K562 (cell line): ENCODE data around the gene RTL1. TPM values are rescaled to one million over a fixed set of nuclear protein-coding genes. Genes with fewer than 3 reads are reported as not detected.

Source experiments
- ATAC-seq: fragments of 200-7000 bp; cut with Tn5 transposase; 3 replicates; pipeline ENCODE4 v1.9.1; 2020; ENCODE audit warnings: moderate library complexity
- BruUV-seq: library from RNA; stranded (reverse); fragments of 400-500 nt; replicated peaks from 2 replicates; lab custom pipeline; 2021; lab: Mats Ljungman, UMichigan
- CTCF ChIA-PET: fragments of 300-600 bp; formaldehyde crosslinking; extraction: SDS; loops from one replicate; lab custom pipeline; 2021; ENCODE audit warnings: low intra/inter-chr PET ratio; lab: Yijun Ruan, JAX
- POLR2A ChIA-PET: fragments of 300-600, 350-650 bp; sonication (Branson Sonifier 250); formaldehyde crosslinking; extraction: SDS; loops from one replicate; lab custom pipeline; 2021; ENCODE audit warnings: antibody characterized with exemption, inconsistent platforms; lab: Yijun Ruan, JAX
- DNase-seq, 4 experiments: peaks; one replicate each; pipeline versions ENCODE4 v3.0.0 to v3.0.0-alpha.2; 2011 to 2018; ENCODE audit warnings: low spot score in 3 of 4, mixed read lengths in 3 of 4; ENCODE audit errors: extremely low read depth in 1 of 4
- FAIRE-seq: peaks from 2 replicates; lab custom pipeline; 2011; peaks lifted over from hg19 to GRCh38; lab: Jason Lieb, UNC
- H2AFZ ChIP-seq: 2 replicates; pipeline ENCODE4 v1.6.0; 2011; ENCODE audit warnings: low read depth, low read length, control low read depth, inconsistent platforms
- H3K27ac ChIP-seq: fragments of 200-600 bp; 3 replicates; pipeline ENCODE4 v1.8.0; 2011; ENCODE audit warnings: low read depth, mild to moderate bottlenecking, control low read depth, inconsistent platforms, low read length, moderate library complexity, mixed read lengths; ENCODE audit errors: extremely low read depth
- H3K27me3 ChIP-seq, 2 experiments: fragments of 300-600 bp in 1 of 2; 2 replicates in 1 of 2; 3 replicates in 1 of 2; pipeline versions ENCODE4 v1.6.0 to v1.8.0; 2011; ENCODE audit warnings: inconsistent platforms in 2 of 2, low read length in 2 of 2, mild to moderate bottlenecking in 1 of 2, mixed read lengths in 1 of 2, moderate library complexity in 1 of 2; ENCODE audit not compliant: control insufficient read depth in 2 of 2, insufficient read depth in 2 of 2
- H3K36me3 ChIP-seq: fragments of 300-600 bp; 3 replicates; pipeline ENCODE4 v1.8.0; 2011; ENCODE audit warnings: mild to moderate bottlenecking, low read length, inconsistent platforms; ENCODE audit not compliant: control insufficient read depth, insufficient read depth
- H3K4me1 ChIP-seq, 2 experiments: fragments of 200-600 bp in 1 of 2; replicated peaks in 1 of 2; 2 replicates in 1 of 2; 3 replicates in 1 of 2; pipeline versions ENCODE4 v1.5.1 to v1.8.0; 2011; ENCODE audit warnings: inconsistent platforms in 2 of 2, low read length in 2 of 2, mild to moderate bottlenecking in 1 of 2, mixed read lengths in 1 of 2, moderate library complexity in 1 of 2; ENCODE audit not compliant: control insufficient read depth in 2 of 2, insufficient read depth in 2 of 2
- H3K4me2 ChIP-seq: 2 replicates; pipeline ENCODE4 v1.6.1; 2011; ENCODE audit warnings: low read length, control low read depth, inconsistent platforms, mixed read lengths; ENCODE audit not compliant: insufficient read depth
- H3K4me3 ChIP-seq: fragments of 200-600 bp; sonication (generic), shearing (Covaris generic); 2 replicates; pipeline ENCODE4 v1.5.1; 2016; ENCODE audit warnings: control low read depth, inconsistent platforms
- H3K79me2 ChIP-seq: fragments of 200-600 bp; 3 replicates; pipeline ENCODE4 v1.8.0; 2011; ENCODE audit warnings: low read length, inconsistent platforms; ENCODE audit not compliant: control insufficient read depth, insufficient read depth
- H3K9ac ChIP-seq, 2 experiments: 2 replicates each; pipeline versions ENCODE4 v1.6.0 to v1.6.1; 2011; ENCODE audit warnings: low read depth in 2 of 2, low read length in 2 of 2, control low read depth in 1 of 2, inconsistent platforms in 1 of 2, mild to moderate bottlenecking in 1 of 2, mixed read lengths in 1 of 2; ENCODE audit not compliant: insufficient read depth in 1 of 2
- H3K9me1 ChIP-seq: one replicate; pipeline ENCODE4 v1.6.0; 2011; ENCODE audit warnings: inconsistent platforms, mild to moderate bottlenecking, low read length, moderate library complexity; ENCODE audit not compliant: control insufficient read depth, insufficient read depth
- H3K9me3 ChIP-seq: replicated peaks from 2 replicates; pipeline ENCODE4 v1.5.1; 2011; ENCODE audit warnings: low read depth, low read length, inconsistent platforms; ENCODE audit not compliant: control insufficient read depth, insufficient read depth
- H4K20me1 ChIP-seq: replicated peaks from 2 replicates; pipeline ENCODE4 v1.6.1; 2011; ENCODE audit warnings: low read length, inconsistent platforms, mixed read lengths; ENCODE audit not compliant: control insufficient read depth, insufficient read depth
- AFF1 ChIP-seq, 2 experiments: fragments of 450-650 bp; IDR thresholded peaks; 2 replicates each; pipeline ENCODE4 v1.6.1; 2018; ENCODE audit warnings: mild to moderate bottlenecking in 2 of 2, low read depth in 1 of 2; ENCODE audit not compliant: partially characterized antibody in 2 of 2
- ATF1 ChIP-seq, 2 experiments: fragments of 450-650 bp in 1 of 2; IDR thresholded peaks; 2 replicates each; pipeline ENCODE4 v1.6.1; 2016; ENCODE audit warnings: missing compliant biosample characterization in 1 of 2, missing genetic modification characterization in 1 of 2
- CREB3L1 ChIP-seq: fragments of 450-650 bp; IDR thresholded peaks from 2 replicates; pipeline ENCODE4 v1.6.1; 2014; ENCODE audit warnings: low read depth, mild to moderate bottlenecking, moderate library complexity, borderline replicate concordance
- CSDE1 ChIP-seq, 2 experiments: fragments of 450-650 bp; IDR thresholded peaks; 2 replicates each; pipeline ENCODE4 v1.6.1; 2016; ENCODE audit warnings: mild to moderate bottlenecking in 1 of 2
- RAD51 ChIP-seq: fragments of 450-650 bp; IDR thresholded peaks from 2 replicates; pipeline ENCODE4 v1.7.1; 2016; ENCODE audit warnings: low read depth, mild to moderate bottlenecking, borderline replicate concordance
- RBM22 ChIP-seq: fragments of 200-400 bp; formaldehyde crosslinking; IDR thresholded peaks from 2 replicates; pipeline ENCODE4 v1.6.1; 2018; ENCODE audit warnings: low read length, low read depth; ENCODE audit not compliant: poor library complexity, severe bottlenecking
- SMC3 ChIP-seq: conservative IDR thresholded peaks from 2 replicates; pipeline ENCODE4 v1.6.1; 2011; ENCODE audit warnings: low read depth, low read length, improper control_type of control experiment; ENCODE audit not compliant: insufficient read depth
- USF2 ChIP-seq: sonication (generic); formaldehyde crosslinking; IDR thresholded peaks from 2 replicates; pipeline ENCODE4 v1.5.0; 2020; ENCODE audit warnings: missing genetic modification reagents
- WGBS: fragments of 100-300 bp; shearing (Covaris generic); methylation state at CpG from one replicate; pipeline ENCODE4 v1.1.6; 2016; ENCODE audit warnings: low coverage, mixed read lengths; ENCODE audit not compliant: insufficient coverage; ENCODE audit errors: missing lambda C conversion rate; 5-methylcytosine and 5-hydroxymethylcytosine counted together
- in situ Hi-C: fragments of 300-500 bp; cut with MboI; formaldehyde crosslinking; loops from 4 replicates; pipeline ENCODE4 v1.15.0; 2018; ENCODE audit warnings: inconsistent platforms, mixed read lengths
- intact Hi-C: fragments of 100-400 bp; cut with micrococcal nuclease; formaldehyde crosslinking; loops from 2 replicates; pipeline ENCODE4 v1.14.2; 2022
- polyA plus RNA-seq, 8 experiments: library from polyadenylated mRNA; depleted of rRNA in 4 of 8; stranded (reverse) in 5 of 8; unstranded in 3 of 8; fragments of >200 nt; fragmentation: Nextera tagmentation in 2 of 8; fragmentation: Illumina TruSeq in 1 of 8; extraction: Ambion mirVana in 2 of 8; extraction: Trizol in 1 of 8; gene quantifications; 2 replicates each; pipeline versions ENCODE4 v1.2.1 to v1.2.3, GENCODE V29; 2011 to 2014; ENCODE audit warnings: inconsistent platforms in 1 of 8, missing spikeins in 1 of 8
- total RNA-seq, 7 experiments: library from RNA; depleted of rRNA in 6 of 7; stranded (reverse); fragments of >200 nt in 6 of 7; fragmentation: Illumina TruSeq in 2 of 7; extraction: Trizol in 2 of 7; gene quantifications; 2 replicates each; pipeline versions ENCODE4 v1.2.1 to v1.2.3, GENCODE V29; 2011 to 2021; ENCODE audit warnings: low replicate concordance in 1 of 7
- TF ChIP-seq, protein P1 (sequence below): IDR thresholded peaks from 2 replicates; pipeline ENCODE4 v1.6.1; 2014; ENCODE audit warnings: antibody characterized with exemption

Gene RTL1
- total and polyA plus RNA-seq, 9 of the 15 experiments (the other 6 are each of a cell fraction or from before 2014, with no cell fraction given): not detected

DNA sequence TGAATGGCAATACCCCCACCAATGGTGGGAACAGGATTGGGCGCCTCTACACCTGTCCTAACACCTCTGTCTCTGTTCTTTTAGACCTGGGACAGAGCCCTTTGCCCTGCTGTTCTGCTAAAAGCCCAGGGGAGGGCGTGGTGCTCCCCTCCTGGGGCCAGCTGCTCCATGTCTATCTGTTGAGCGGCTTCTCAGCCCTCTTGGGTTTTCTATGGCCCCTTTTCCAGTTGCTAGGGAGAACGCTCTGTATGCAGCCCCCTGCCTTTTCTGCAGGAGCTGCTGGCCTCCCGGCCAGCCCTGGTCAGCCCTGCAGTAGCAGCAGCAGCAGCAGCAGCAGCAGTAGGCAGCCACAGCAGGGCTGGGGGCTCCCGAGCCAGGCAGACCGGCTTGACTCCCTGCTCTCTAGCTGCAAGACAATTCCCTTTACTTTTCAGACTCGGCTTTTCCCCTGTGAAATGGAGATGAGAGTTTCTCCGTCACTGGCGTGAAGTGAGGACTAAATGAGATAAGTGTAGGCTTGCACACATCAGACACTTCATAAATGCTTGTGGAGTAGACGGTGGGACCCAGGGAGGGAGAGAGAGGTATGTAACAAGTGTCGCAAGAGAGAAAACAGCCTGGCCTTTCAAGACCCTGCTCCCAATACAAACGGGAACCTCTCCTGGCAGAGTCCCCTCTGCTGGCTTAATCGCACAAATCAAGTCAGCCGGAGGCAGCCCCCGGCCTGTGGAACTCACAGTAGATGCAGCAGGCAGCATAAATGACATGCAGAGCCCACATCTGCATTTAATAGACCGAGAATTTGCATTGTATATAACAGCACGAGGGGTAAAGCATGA is 1.0 kb downstream of the RTL1 start:
- Histone ChIP-seq H3K9me3 (no peaks in the 10 kb centered on the region), H3K79me2 (no peaks in the 10 kb centered on the region), H3K4me2 (no peak overlapping the region), H3K27ac (no peak overlapping the region), H3K9me1 (no peaks in the 10 kb centered on the region), H4K20me1 (no peaks in the 10 kb centered on the region), H3K4me3 (no peak overlapping the region), H3K27me3 (peaks cover 0 to 12% of the 10 kb centered on the region in 2 experiments; a peak in 1 of 5 replicates), H3K4me1 (peaks cover 13 to 38% of the 10 kb centered on the region in 2 experiments), H2AFZ (no peak overlapping the region), H3K9ac (peak overlapping the region in 1 of 2 experiments; percentile 26; a peak in 1 of 4 replicates), H3K36me3 (no peaks in the 10 kb centered on the region)
- WGBS: 24% methylated on average over 17 of the region's 18 CpGs
- ChIA-PET CTCF (interaction anchor here (0.6 to 2.8 kb wide), 2 partner anchors 51 to 518 kb away, joined by 3 to 14 read pairs; no protein-coding TSS in a partner anchor), POLR2A (interaction anchor here (0.7 kb wide), 1 partner anchor 106 kb away, joined by 3 read pairs; no protein-coding TSS in a partner anchor)
- BruUV-seq: no TSS peak
- in situ Hi-C loops: loop anchor here (25.0 kb wide), 1 partner anchor 735 kb away; no protein-coding TSS in a partner anchor
- no peak for FAIRE-seq
- peak; percentile 72 for ATAC-seq
- intact Hi-C loops: loop anchor here (5.0 to 10.0 kb wide), 4 partner anchors 182 to 725 kb away; no protein-coding TSS in a partner anchor
- DNase-seq: peak; percentile 36 to 44 (median 41)
- no peak for TF ChIP-seq RBM22
- TF ChIP-seq SMC3: peak; percentile 27; the same call in 1 of the 2 replicates
- no peak for TF ChIP-seq ATF1 (CRISPR knock-in tag; IDR thresholded peaks at IDR 0.05)
- no peak for TF ChIP-seq ATF1 (tag; IDR thresholded peaks at IDR 0.05)
- no peak for TF ChIP-seq CREB3L1
- TF ChIP-seq USF2 (CRISPR knock-in tag): no peak
- no peak for TF ChIP-seq AFF1 (IDR thresholded peaks at IDR 0.05; ENCODE audit: low read depth in 1 of 2, partially characterized antibody in 2 of 2)
- no peak for TF ChIP-seq CSDE1 (IDR thresholded peaks at IDR 0.05)
- TF ChIP-seq RAD51: no peak
- TF ChIP-seq, protein P1, sequence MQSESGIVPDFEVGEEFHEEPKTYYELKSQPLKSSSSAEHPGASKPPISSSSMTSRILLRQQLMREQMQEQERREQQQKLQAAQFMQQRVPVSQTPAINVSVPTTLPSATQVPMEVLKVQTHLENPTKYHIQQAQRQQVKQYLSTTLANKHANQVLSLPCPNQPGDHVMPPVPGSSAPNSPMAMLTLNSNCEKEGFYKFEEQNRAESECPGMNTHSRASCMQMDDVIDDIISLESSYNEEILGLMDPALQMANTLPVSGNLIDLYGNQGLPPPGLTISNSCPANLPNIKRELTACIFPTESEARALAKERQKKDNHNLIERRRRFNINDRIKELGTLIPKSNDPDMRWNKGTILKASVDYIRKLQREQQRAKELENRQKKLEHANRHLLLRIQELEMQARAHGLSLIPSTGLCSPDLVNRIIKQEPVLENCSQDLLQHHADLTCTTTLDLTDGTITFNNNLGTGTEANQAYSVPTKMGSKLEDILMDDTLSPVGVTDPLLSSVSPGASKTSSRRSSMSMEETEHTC: no peak
